Small intestine (tissue), 7 donors: Measurements from ENCODE around the gene WNK2. TPM values are rescaled to one million over a fixed set of nuclear protein-coding genes. Genes with fewer than 3 reads are reported as not detected.

Source experiments
- DNase-seq, 2 donors: peaks; one replicate each; pipeline versions ENCODE4 v3.0.0 to v3.0.0-alpha.2; 2013
- FAIRE-seq: peaks from 2 replicates; lab custom pipeline; 2012; peaks lifted over from hg19 to GRCh38; lab: Jason Lieb, UNC
- H3K27ac ChIP-seq, 3 donors: one replicate each; pipeline ENCODE4 v1.5.1; 2013; ENCODE audit warnings: low read length in 2 of 3, mild to moderate bottlenecking in 2 of 3, control low read depth in 1 of 3, inconsistent platforms in 1 of 3, low read depth in 1 of 3, moderate library complexity in 1 of 3
- H3K27me3 ChIP-seq, 3 donors: one replicate each; pipeline ENCODE4 v1.6.1; 2013; ENCODE audit warnings: low read length in 3 of 3, inconsistent platforms in 1 of 3; ENCODE audit not compliant: control insufficient read depth in 3 of 3, insufficient read depth in 3 of 3
- H3K36me3 ChIP-seq, 3 donors: one replicate each; pipeline ENCODE4 v1.6.1; 2013; ENCODE audit warnings: low read length in 3 of 3, inconsistent platforms in 1 of 3, low read depth in 1 of 3, mild to moderate bottlenecking in 1 of 3, moderate library complexity in 1 of 3; ENCODE audit not compliant: control insufficient read depth in 3 of 3, insufficient read depth in 2 of 3
- H3K4me1 ChIP-seq, 3 donors: one replicate each; pipeline ENCODE4 v1.6.1; 2013; ENCODE audit warnings: low read length in 2 of 3, inconsistent platforms in 1 of 3, low read depth in 1 of 3, mild to moderate bottlenecking in 1 of 3, moderate library complexity in 1 of 3; ENCODE audit not compliant: control insufficient read depth in 3 of 3, insufficient read depth in 2 of 3
- H3K4me3 ChIP-seq, 3 donors: one replicate each; pipeline ENCODE4 v1.5.1; 2013; ENCODE audit warnings: low read length in 3 of 3, control low read depth in 1 of 3, inconsistent platforms in 1 of 3, low read depth in 1 of 3, mild to moderate bottlenecking in 1 of 3, moderate library complexity in 1 of 3
- H3K9me3 ChIP-seq, 2 donors: one replicate each; pipeline ENCODE4 v1.6.1; 2013; ENCODE audit warnings: low read depth in 1 of 2, low read length in 1 of 2; ENCODE audit not compliant: control insufficient read depth in 2 of 2, insufficient read depth in 1 of 2
- WGBS, 3 donors: extraction: QIAGEN DNeasy Blood & Tissue Kit; methylation state at CpG; one replicate each; pipeline ENCODE4 v1.1.7; 2013; 5-methylcytosine and 5-hydroxymethylcytosine counted together
- polyA plus RNA-seq, 4 donors: library from polyadenylated mRNA; stranded (reverse) in 3 of 4; unstranded in 1 of 4; fragments of 200-250 nt in 3 of 4; fragments of 120-200 nt in 1 of 4; gene quantifications; one replicate each; pipeline versions ENCODE4 v1.2.1 to v1.2.3, GENCODE V29; 2013
- donor health status: healthy with polysubstance abuse.
- donor health status: control.
- donor health status: control.
- donor health status: Bipolar disorder and iron deficiency.
- donor health status: healthy.

Gene WNK2
- polyA plus RNA-seq, 4 donors, result 13.8 to 101 (median 33.8) TPM

GRCh38 chr9:93295456-93296076 lies 111.6 kb downstream of the WNK2 start:
- no peak for FAIRE-seq

GRCh38 chr9:93296889-93297480 lies 113.0 kb downstream of the WNK2 start:
- H3K4me3 ChIP-seq, result no peak overlapping the region
- FAIRE-seq, result no peak
- no peak overlapping the region for H3K27ac ChIP-seq
- H3K9me3 ChIP-seq, result no peaks in the 10 kb centered on the region
- WGBS, 3 donors, result 59 to 78% (median 68%) methylated on average over 17 of the region's 17 CpGs
- peaks cover 0 to 63% (median 0%) of the 10 kb centered on the region in 3 donors for H3K36me3 ChIP-seq
- DNase-seq, result no peak
- peaks cover 0 to 41% (median 10%) of the 10 kb centered on the region in 3 donors for H3K4me1 ChIP-seq
- H3K27me3 ChIP-seq, result no peaks in the 10 kb centered on the region

More at GRCh38 chr9:93295456-93296076, 111.6 kb downstream of the WNK2 start:
- Histone ChIP-seq H3K9me3 (no peaks in the 10 kb centered on the region), H3K4me3 (no peak overlapping the region), H3K27ac (no peak overlapping the region), H3K27me3 (no peaks in the 10 kb centered on the region), H3K36me3 (peaks cover 0 to 63% (median 0%) of the 10 kb centered on the region in 3 donors), H3K4me1 (peaks cover 0 to 36% (median 10%) of the 10 kb centered on the region in 3 donors)
- WGBS, 3 donors, result 14 to 47% (median 38%) methylated on average over 2 of the region's 2 CpGs
- DNase-seq, result no peak

GRCh38 chr9:93297659-93298497 lies 113.9 kb downstream of the WNK2 start:
- DNase-seq (peak in 1 of 2 donors; percentile 40), FAIRE-seq (no peak)
- Histone ChIP-seq H3K36me3 (peaks cover 0 to 57% (median 0%) of the 10 kb centered on the region in 3 donors), H3K27me3 (no peaks in the 10 kb centered on the region), H3K4me1 (peaks cover 0 to 44% (median 10%) of the 10 kb centered on the region in 3 donors), H3K27ac (peak overlapping the region in 2 of 3 donors; percentile 22 to 50), H3K9me3 (no peaks in the 10 kb centered on the region), H3K4me3 (no peak overlapping the region)
- WGBS, 3 donors, result 52 to 68% (median 62%) methylated on average over 32 to 33 of the region's 33 CpGs

- DNase-seq, result peak; percentile 42 to 78
- H3K4me3 ChIP-seq, result no peak overlapping the region
- FAIRE-seq, result no peak
- no peaks in the 10 kb centered on the region for H3K27me3 ChIP-seq
- H3K4me1 ChIP-seq, result peaks cover 0 to 44% (median 10%) of the 10 kb centered on the region in 3 donors
- peak overlapping the region; percentile 25 to 79 (median 50) for H3K27ac ChIP-seq
- no peaks in the 10 kb centered on the region for H3K9me3 ChIP-seq
- peaks cover 0 to 59% (median 0%) of the 10 kb centered on the region in 3 donors for H3K36me3 ChIP-seq
- 32 to 71% (median 50%) methylated on average over 26 of the region's 26 CpGs for WGBS, 3 donors
Observed at GRCh38 chr9:93298498-93299417, 114.8 kb downstream of the WNK2 start.

GRCh38 chr9:93299418-93300174 lies 115.7 kb downstream of the WNK2 start:
- Histone ChIP-seq H3K4me1 (peaks cover 0 to 41% (median 10%) of the 10 kb centered on the region in 3 donors), H3K27ac (peak overlapping the region; percentile 25 to 79 (median 50)), H3K4me3 (no peak overlapping the region), H3K9me3 (no peaks in the 10 kb centered on the region), H3K27me3 (no peaks in the 10 kb centered on the region), H3K36me3 (peaks cover 0 to 59% (median 0%) of the 10 kb centered on the region in 3 donors)
- FAIRE-seq, result no peak
- DNase-seq, result peak; percentile 88 to 91
- WGBS, 3 donors, result 21 to 69% (median 38%) methylated on average over 25 to 26 of the region's 26 CpGs

- no peak for FAIRE-seq
- no peak overlapping the region for H3K4me3 ChIP-seq
- peaks cover 0 to 36% (median 10%) of the 10 kb centered on the region in 3 donors for H3K4me1 ChIP-seq
- WGBS, 3 donors, result 36 to 84% (median 61%) methylated on average over 14 of the region's 14 CpGs
- H3K27ac ChIP-seq, result peak overlapping the region in 1 of 3 donors; percentile 75
- H3K27me3 ChIP-seq, result no peaks in the 10 kb centered on the region
- peaks cover 0 to 59% (median 0%) of the 10 kb centered on the region in 3 donors for H3K36me3 ChIP-seq
- DNase-seq, result no peak
- H3K9me3 ChIP-seq, result no peaks in the 10 kb centered on the region
Observed at GRCh38 chr9:93300175-93300572, 116.2 kb downstream of the WNK2 start.

GRCh38 chr9:93300585-93301081 lies 116.7 kb downstream of the WNK2 start:
- H3K9me3 ChIP-seq, result no peaks in the 10 kb centered on the region
- no peak overlapping the region for H3K4me3 ChIP-seq
- H3K36me3 ChIP-seq, result peaks cover 0 to 64% (median 0%) of the 10 kb centered on the region in 3 donors
- peaks cover 0 to 34% (median 10%) of the 10 kb centered on the region in 3 donors for H3K4me1 ChIP-seq
- FAIRE-seq (no peak), DNase-seq (peak; percentile 71 to 93)
- peak overlapping the region in 2 of 3 donors; percentile 17 to 24 for H3K27ac ChIP-seq
- no peaks in the 10 kb centered on the region for H3K27me3 ChIP-seq
- 16 to 59% (median 42%) methylated on average over 12 of the region's 12 CpGs for WGBS, 3 donors
